Stimulated activated CD8-positive, alpha-beta memory T cell treated with anti-CD3 and anti-CD28 coated beads, Interleukin-4, amount 100 ng/mL, for 1 hour (primary cell): ENCODE data around the gene BCL6.
A peak's percentile ranks its signal among the peaks of the same experiment; 100 is the strongest.

Experiments used
- DNase-seq, 2 donors: peaks; one replicate each; pipeline ENCODE4 v3.0.0-alpha.2; 2020; ENCODE audit warnings: low read depth in 2 of 2, low spot score in 1 of 2

BCL6 gene

GRCh38 chr3:187740421-187741399 is 4.6 kb downstream of the BCL6 start:
- peak in 1 of 2 donors; percentile 43 for DNase-seq

- DNase-seq = peak in 1 of 2 donors; percentile 62
Measured at GRCh38 chr3:187739561-187740332, 5.5 kb downstream of the BCL6 start.

GRCh38 chr3:187739094-187739560 is 6.1 kb downstream of the BCL6 start:
- no peak for DNase-seq

- DNase-seq = peak in 1 of 2 donors; percentile 44
Measured at GRCh38 chr3:187738331-187739093, 6.8 kb downstream of the BCL6 start.

GRCh38 chr3:187738071-187738330 is 7.3 kb downstream of the BCL6 start:
- no peak for DNase-seq

GRCh38 chr3:187737368-187738070 is 7.7 kb downstream of the BCL6 start:
- DNase-seq = no peak

GRCh38 chr3:187737006-187737367 is 8.3 kb downstream of the BCL6 start:
- DNase-seq = no peak

- no peak for DNase-seq
Measured at GRCh38 chr3:187736418-187736871, 8.8 kb downstream of the BCL6 start.

GRCh38 chr3:187735837-187736236 is 9.4 kb downstream of the BCL6 start:
- DNase-seq = no peak

GRCh38 chr3:187735383-187735782 is 9.9 kb downstream of the BCL6 start:
- no peak for DNase-seq

GRCh38 chr3:187734841-187735240 is 10.4 kb downstream of the BCL6 start:
- DNase-seq = no peak

- DNase-seq = no peak
Measured at GRCh38 chr3:187733371-187733770, 11.9 kb downstream of the BCL6 start.

GRCh38 chr3:187729598-187729997 is 15.7 kb downstream of the BCL6 start:
- no peak for DNase-seq

- no peak for DNase-seq
Measured at GRCh38 chr3:187728940-187729583, 16.2 kb downstream of the BCL6 start.

GRCh38 chr3:187728248-187728647 is 17.0 kb downstream of the BCL6 start:
- no peak for DNase-seq

- no peak for DNase-seq
Measured at GRCh38 chr3:187726564-187726963, 18.7 kb downstream of the BCL6 start.

GRCh38 chr3:187725653-187726370 is 19.5 kb downstream of the BCL6 start:
- no peak for DNase-seq

- DNase-seq = no peak
Measured at GRCh38 chr3:187725224-187725623, 20.0 kb downstream of the BCL6 start.

GRCh38 chr3:187722206-187722612 is 23.1 kb downstream of the BCL6 start:
- no peak for DNase-seq

GRCh38 chr3:187721055-187721454 is 24.2 kb downstream of the BCL6 start:
- DNase-seq = no peak
